K562 (cell line): ENCODE results near the gene BCAS3. TPM values are rescaled to one million over a fixed set of nuclear protein-coding genes. Genes with fewer than 3 reads are reported as not detected.

Experiments used
- ATAC-seq: fragments of 200-7000 bp; cut with Tn5 transposase; 3 replicates; pipeline ENCODE4 v1.9.1; 2020; ENCODE audit warnings: moderate library complexity
- BruUV-seq: library from RNA; stranded (reverse); fragments of 400-500 nt; replicated peaks from 2 replicates; lab custom pipeline; 2021; lab: Mats Ljungman, UMichigan
- CTCF ChIA-PET: fragments of 300-600 bp; formaldehyde crosslinking; extraction: SDS; loops from one replicate; lab custom pipeline; 2021; ENCODE audit warnings: low intra/inter-chr PET ratio; lab: Yijun Ruan, JAX
- POLR2A ChIA-PET: fragments of 300-600, 350-650 bp; sonication (Branson Sonifier 250); formaldehyde crosslinking; extraction: SDS; loops from one replicate; lab custom pipeline; 2021; ENCODE audit warnings: antibody characterized with exemption, inconsistent platforms; lab: Yijun Ruan, JAX
- DNase-seq, 4 experiments: peaks; one replicate each; pipeline versions ENCODE4 v3.0.0 to v3.0.0-alpha.2; 2011 to 2018; ENCODE audit warnings: low spot score in 3 of 4, mixed read lengths in 3 of 4; ENCODE audit errors: extremely low read depth in 1 of 4
- FAIRE-seq: peaks from 2 replicates; lab custom pipeline; 2011; peaks lifted over from hg19 to GRCh38; lab: Jason Lieb, UNC
- H2AFZ ChIP-seq: 2 replicates; pipeline ENCODE4 v1.6.0; 2011; ENCODE audit warnings: low read depth, low read length, control low read depth, inconsistent platforms
- H3K27ac ChIP-seq: fragments of 200-600 bp; 3 replicates; pipeline ENCODE4 v1.8.0; 2011; ENCODE audit warnings: low read depth, mild to moderate bottlenecking, control low read depth, inconsistent platforms, low read length, moderate library complexity, mixed read lengths; ENCODE audit errors: extremely low read depth
- H3K27me3 ChIP-seq, 2 experiments: fragments of 300-600 bp in 1 of 2; 2 replicates in 1 of 2; 3 replicates in 1 of 2; pipeline versions ENCODE4 v1.6.0 to v1.8.0; 2011; ENCODE audit warnings: inconsistent platforms in 2 of 2, low read length in 2 of 2, mild to moderate bottlenecking in 1 of 2, mixed read lengths in 1 of 2, moderate library complexity in 1 of 2; ENCODE audit not compliant: control insufficient read depth in 2 of 2, insufficient read depth in 2 of 2
- H3K36me3 ChIP-seq: fragments of 300-600 bp; 3 replicates; pipeline ENCODE4 v1.8.0; 2011; ENCODE audit warnings: mild to moderate bottlenecking, low read length, inconsistent platforms; ENCODE audit not compliant: control insufficient read depth, insufficient read depth
- H3K4me1 ChIP-seq, 2 experiments: fragments of 200-600 bp in 1 of 2; replicated peaks in 1 of 2; 2 replicates in 1 of 2; 3 replicates in 1 of 2; pipeline versions ENCODE4 v1.5.1 to v1.8.0; 2011; ENCODE audit warnings: inconsistent platforms in 2 of 2, low read length in 2 of 2, mild to moderate bottlenecking in 1 of 2, mixed read lengths in 1 of 2, moderate library complexity in 1 of 2; ENCODE audit not compliant: control insufficient read depth in 2 of 2, insufficient read depth in 2 of 2
- H3K4me2 ChIP-seq: 2 replicates; pipeline ENCODE4 v1.6.1; 2011; ENCODE audit warnings: low read length, control low read depth, inconsistent platforms, mixed read lengths; ENCODE audit not compliant: insufficient read depth
- H3K4me3 ChIP-seq: fragments of 200-600 bp; sonication (generic), shearing (Covaris generic); 2 replicates; pipeline ENCODE4 v1.5.1; 2016; ENCODE audit warnings: control low read depth, inconsistent platforms
- H3K79me2 ChIP-seq: fragments of 200-600 bp; 3 replicates; pipeline ENCODE4 v1.8.0; 2011; ENCODE audit warnings: low read length, inconsistent platforms; ENCODE audit not compliant: control insufficient read depth, insufficient read depth
- H3K9ac ChIP-seq, 2 experiments: 2 replicates each; pipeline versions ENCODE4 v1.6.0 to v1.6.1; 2011; ENCODE audit warnings: low read depth in 2 of 2, low read length in 2 of 2, control low read depth in 1 of 2, inconsistent platforms in 1 of 2, mild to moderate bottlenecking in 1 of 2, mixed read lengths in 1 of 2; ENCODE audit not compliant: insufficient read depth in 1 of 2
- H3K9me1 ChIP-seq: one replicate; pipeline ENCODE4 v1.6.0; 2011; ENCODE audit warnings: inconsistent platforms, mild to moderate bottlenecking, low read length, moderate library complexity; ENCODE audit not compliant: control insufficient read depth, insufficient read depth
- H3K9me3 ChIP-seq: replicated peaks from 2 replicates; pipeline ENCODE4 v1.5.1; 2011; ENCODE audit warnings: low read depth, low read length, inconsistent platforms; ENCODE audit not compliant: control insufficient read depth, insufficient read depth
- H4K20me1 ChIP-seq: replicated peaks from 2 replicates; pipeline ENCODE4 v1.6.1; 2011; ENCODE audit warnings: low read length, inconsistent platforms, mixed read lengths; ENCODE audit not compliant: control insufficient read depth, insufficient read depth
- AFF1 ChIP-seq, 2 experiments: fragments of 450-650 bp; IDR thresholded peaks; 2 replicates each; pipeline ENCODE4 v1.6.1; 2018; ENCODE audit warnings: mild to moderate bottlenecking in 2 of 2, low read depth in 1 of 2; ENCODE audit not compliant: partially characterized antibody in 2 of 2
- HDAC1 ChIP-seq, 2 experiments: fragments of 450-650 bp; IDR thresholded peaks; 2 replicates each; pipeline ENCODE4 v1.6.1; 2016 to 2017; ENCODE audit warnings: inconsistent platforms in 1 of 2, mild to moderate bottlenecking in 1 of 2, moderate library complexity in 1 of 2
- RBM39 ChIP-seq: fragments of 200-400 bp; formaldehyde crosslinking; optimal IDR thresholded peaks from 2 replicates; pipeline ENCODE3; 2018; ENCODE audit warnings: low read depth, low read length
- RFX7 ChIP-seq: fragments of 250-450 bp; sonication (Bioruptor Pico); IDR thresholded peaks from 2 replicates; pipeline ENCODE4 v1.5.1; 2021; ENCODE audit warnings: mild to moderate bottlenecking
- SRSF1 ChIP-seq: fragments of 200-400 bp; formaldehyde crosslinking; IDR thresholded peaks from 2 replicates; pipeline ENCODE4 v1.6.1; 2017; ENCODE audit warnings: mild to moderate bottlenecking, low read depth, low read length, moderate library complexity
- ZKSCAN3 ChIP-seq: fragments of 250-450 bp; sonication (Bioruptor Pico); IDR thresholded peaks from 2 replicates; pipeline ENCODE4 v1.4.0; 2020
- ZNF707 ChIP-seq: fragments of 250-450 bp; sonication (Bioruptor Pico); conservative IDR thresholded peaks from 2 replicates; pipeline ENCODE4 v1.8.0; 2022; ENCODE audit warnings: inconsistent platforms, mild to moderate bottlenecking, moderate library complexity
- WGBS: fragments of 100-300 bp; shearing (Covaris generic); methylation state at CpG from one replicate; pipeline ENCODE4 v1.1.6; 2016; ENCODE audit warnings: low coverage, mixed read lengths; ENCODE audit not compliant: insufficient coverage; ENCODE audit errors: missing lambda C conversion rate; 5-methylcytosine and 5-hydroxymethylcytosine counted together
- in situ Hi-C: fragments of 300-500 bp; cut with MboI; formaldehyde crosslinking; loops from 4 replicates; pipeline ENCODE4 v1.15.0; 2018; ENCODE audit warnings: inconsistent platforms, mixed read lengths
- intact Hi-C: fragments of 100-400 bp; cut with micrococcal nuclease; formaldehyde crosslinking; loops from 2 replicates; pipeline ENCODE4 v1.14.2; 2022
- polyA plus RNA-seq, 8 experiments: library from polyadenylated mRNA; depleted of rRNA in 4 of 8; stranded (reverse) in 5 of 8; unstranded in 3 of 8; fragments of >200 nt; fragmentation: Nextera tagmentation in 2 of 8; fragmentation: Illumina TruSeq in 1 of 8; extraction: Ambion mirVana in 2 of 8; extraction: Trizol in 1 of 8; gene quantifications; 2 replicates each; pipeline versions ENCODE4 v1.2.1 to v1.2.3, GENCODE V29; 2011 to 2014; ENCODE audit warnings: inconsistent platforms in 1 of 8, missing spikeins in 1 of 8
- total RNA-seq, 7 experiments: library from RNA; depleted of rRNA in 6 of 7; stranded (reverse); fragments of >200 nt in 6 of 7; fragmentation: Illumina TruSeq in 2 of 7; extraction: Trizol in 2 of 7; gene quantifications; 2 replicates each; pipeline versions ENCODE4 v1.2.1 to v1.2.3, GENCODE V29; 2011 to 2021; ENCODE audit warnings: low replicate concordance in 1 of 7
- TF ChIP-seq, protein P1 (sequence below): sonication (generic); formaldehyde crosslinking; IDR thresholded peaks from 2 replicates; pipeline ENCODE4 v1.8.1; 2023; ENCODE audit warnings: mild to moderate bottlenecking, missing genetic modification reagents, moderate library complexity

BCAS3 gene
- total and polyA plus RNA-seq, 9 of the 15 experiments (the other 6 are each of a cell fraction or from before 2014, with no cell fraction given): 1.9 to 5.5 (median 3.5) TPM

GRCh38 chr17:61063528-61063927 lies 385.9 kb downstream of the BCAS3 start:
- Histone ChIP-seq H3K36me3 (no peaks in the 10 kb centered on the region), H3K9ac (no peak overlapping the region), H3K27me3 (no peaks in the 10 kb centered on the region; a peak in 1 of 5 replicates), H3K9me3 (no peaks in the 10 kb centered on the region), H3K4me2 (no peak overlapping the region), H4K20me1 (no peaks in the 10 kb centered on the region), H3K27ac (no peak overlapping the region), H3K79me2 (no peaks in the 10 kb centered on the region), H2AFZ (no peak overlapping the region), H3K9me1 (no peaks in the 10 kb centered on the region), H3K4me3 (no peak overlapping the region), H3K4me1 (no peaks in the 10 kb centered on the region; a peak in 1 of 5 replicates)
- intact Hi-C loops: no loop called here
- WGBS: 0% methylated on average over 2 of the region's 2 CpGs
- DNase-seq (no peak), ATAC-seq (no peak), FAIRE-seq (no peak)
- BruUV-seq: no TSS peak
- in situ Hi-C loops: no loop called here
- TF ChIP-seq ZNF707 (no peak), AFF1 (IDR thresholded peaks at IDR 0.05; ENCODE audit: low read depth in 1 of 2, partially characterized antibody in 2 of 2) (no peak), ZKSCAN3 (no peak), HDAC1 (IDR thresholded peaks at IDR 0.05) (no peak), SRSF1 (no peak), RBM39 (no peak), RFX7 (no peak)
- TF ChIP-seq, protein P1, sequence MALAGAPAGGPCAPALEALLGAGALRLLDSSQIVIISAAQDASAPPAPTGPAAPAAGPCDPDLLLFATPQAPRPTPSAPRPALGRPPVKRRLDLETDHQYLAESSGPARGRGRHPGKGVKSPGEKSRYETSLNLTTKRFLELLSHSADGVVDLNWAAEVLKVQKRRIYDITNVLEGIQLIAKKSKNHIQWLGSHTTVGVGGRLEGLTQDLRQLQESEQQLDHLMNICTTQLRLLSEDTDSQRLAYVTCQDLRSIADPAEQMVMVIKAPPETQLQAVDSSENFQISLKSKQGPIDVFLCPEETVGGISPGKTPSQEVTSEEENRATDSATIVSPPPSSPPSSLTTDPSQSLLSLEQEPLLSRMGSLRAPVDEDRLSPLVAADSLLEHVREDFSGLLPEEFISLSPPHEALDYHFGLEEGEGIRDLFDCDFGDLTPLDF (CRISPR knock-in tag): no peak
- ChIA-PET POLR2A (no interaction called here), CTCF (no interaction called here)
